GM19193 (cell line): ENCODE measurements around the gene TREML2.

Experiments used
- POLR2A ChIP-seq: IDR thresholded peaks from 4 replicates; pipeline ENCODE4 v1.6.1; 2011; ENCODE audit not compliant: insufficient read depth, insufficient read length; ENCODE audit errors: extremely low read depth

TREML2 gene

GRCh38 chr6:41216616-41217015 lies 15.7 kb upstream of the TREML2 start:
- no peak for TF ChIP-seq POLR2A

GRCh38 chr6:41215777-41216176 lies 14.8 kb upstream of the TREML2 start:
- no peak for TF ChIP-seq POLR2A

- TF ChIP-seq POLR2A: no peak
Measured at GRCh38 chr6:41214559-41215238, 13.8 kb upstream of the TREML2 start.

GRCh38 chr6:41209547-41210320 lies 8.8 kb upstream of the TREML2 start:
- TF ChIP-seq POLR2A: no peak

GRCh38 chr6:41208439-41209106 lies 7.6 kb upstream of the TREML2 start:
- no peak for TF ChIP-seq POLR2A

GRCh38 chr6:41204156-41204555 lies 3.2 kb upstream of the TREML2 start:
- TF ChIP-seq POLR2A: no peak

- no peak for TF ChIP-seq POLR2A
Measured at GRCh38 chr6:41201764-41202173, 820 bp upstream of the TREML2 start.

GRCh38 chr6:41200296-41200900 lies 551 bp downstream of the TREML2 start:
- no peak for TF ChIP-seq POLR2A

GRCh38 chr6:41199552-41200246 lies 1.2 kb downstream of the TREML2 start:
- no peak for TF ChIP-seq POLR2A

GRCh38 chr6:41197234-41197633 lies 3.7 kb downstream of the TREML2 start:
- TF ChIP-seq POLR2A: no peak

GRCh38 chr6:41194386-41194785 lies 6.6 kb downstream of the TREML2 start:
- no peak for TF ChIP-seq POLR2A

- no peak for TF ChIP-seq POLR2A
Measured at GRCh38 chr6:41193884-41194283, 7.1 kb downstream of the TREML2 start.

- TF ChIP-seq POLR2A: no peak
Measured at GRCh38 chr6:41193171-41193734, 7.7 kb downstream of the TREML2 start.

- no peak for TF ChIP-seq POLR2A
Measured at GRCh38 chr6:41191569-41191968, 9.4 kb downstream of the TREML2 start.
